Measurements from ENCODE around the gene PIP4K2C.
"Not testable (repeated sequence)": the region's sequence is repeated elsewhere in the genome, so short reads cannot be mapped to it uniquely, and the experiment has no call there.

The PIP4K2C gene

GRCh38 chr12:57611108-57611826 lies 20.3 kb downstream of the PIP4K2C start, which contains the start of gene ARHGEF25:
TSS of gene ARHGEF25 (plus strand) at chr12:57611435. CDS start at chr12:57611895, 460 bp downstream.
- DNase-seq, result peak in 1 of 2 donors; percentile 50

DNA sequence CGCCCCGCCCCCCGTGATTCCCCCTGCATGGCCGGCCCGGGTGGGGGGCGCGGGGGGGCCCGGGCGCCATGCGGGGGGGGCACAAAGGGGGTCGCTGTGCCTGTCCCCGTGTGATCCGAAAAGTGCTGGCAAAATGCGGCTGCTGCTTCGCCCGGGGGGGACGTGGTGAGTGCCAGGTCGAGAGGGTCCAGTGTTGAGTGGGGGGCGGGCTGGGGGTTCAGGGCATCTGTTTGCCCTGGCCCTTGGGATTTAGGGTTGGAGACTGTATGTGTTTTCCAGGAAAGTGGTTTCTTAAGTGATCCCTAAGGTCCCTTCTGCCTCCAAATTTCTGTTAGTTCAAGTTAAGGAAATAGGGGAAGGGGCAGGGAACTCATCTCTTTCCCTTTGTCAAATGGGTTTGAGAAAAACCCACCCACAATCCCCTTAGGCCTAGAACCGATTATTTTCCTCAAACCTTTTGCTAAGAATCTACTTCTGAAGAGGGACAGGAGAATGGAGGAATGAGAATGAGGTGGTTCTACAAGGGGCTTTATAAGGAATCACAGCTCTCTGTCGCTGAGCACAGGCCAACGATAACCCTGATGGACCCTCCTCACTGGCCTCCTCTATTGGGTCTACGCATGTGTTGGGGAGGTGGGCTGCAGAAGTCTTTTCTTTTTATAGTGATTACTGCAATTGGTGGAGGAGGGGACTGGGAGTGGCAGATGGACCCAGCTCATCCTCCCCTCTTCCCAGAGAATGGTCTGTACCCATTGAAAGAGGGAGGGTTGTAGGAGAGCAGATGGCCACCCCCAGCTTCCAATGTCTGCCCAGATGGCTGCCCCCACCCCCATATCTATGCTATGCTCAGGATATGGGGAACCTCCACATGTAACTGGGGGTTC lies 21.1 kb downstream of the PIP4K2C start:
- no peak for DNase-seq

- no peak for DNase-seq
Observed at GRCh38 chr12:57612711-57613426, 21.9 kb downstream of the PIP4K2C start.

- no peak for DNase-seq
Observed at GRCh38 chr12:57613427-57614109, 22.6 kb downstream of the PIP4K2C start.

DNA sequence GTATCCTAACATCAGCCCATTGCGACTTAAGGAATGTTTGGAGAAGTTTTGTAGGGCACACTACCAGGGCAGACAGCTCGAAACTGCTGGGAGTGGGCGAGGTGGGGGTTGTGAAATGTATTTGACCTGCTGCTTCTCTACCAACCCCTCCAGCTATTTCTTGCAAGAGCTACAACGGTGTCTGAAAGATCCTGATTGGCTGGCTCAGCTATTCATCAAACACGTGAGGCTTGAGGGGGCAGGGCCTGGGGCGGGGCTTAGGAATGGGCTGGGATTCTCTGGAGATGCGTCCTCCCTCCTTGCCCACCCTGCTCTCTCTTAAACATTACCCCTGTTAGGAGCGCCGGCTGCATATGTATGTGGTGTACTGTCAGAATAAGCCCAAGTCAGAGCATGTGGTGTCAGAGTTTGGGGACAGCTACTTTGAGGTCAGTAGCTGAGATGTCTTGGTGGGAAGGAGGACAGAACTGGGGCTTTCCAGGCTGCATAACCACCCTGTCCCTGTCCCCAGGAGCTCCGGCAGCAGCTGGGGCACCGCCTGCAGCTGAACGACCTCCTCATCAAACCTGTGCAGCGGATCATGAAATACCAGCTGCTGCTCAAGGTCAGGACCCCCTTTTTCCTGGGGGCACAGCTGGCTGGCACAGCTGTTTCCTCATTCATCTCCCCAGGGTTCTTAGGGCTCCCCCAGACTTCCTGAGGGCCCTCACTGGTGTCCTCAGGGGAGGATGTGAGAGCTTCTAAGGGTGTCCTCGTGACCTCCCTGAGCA lies 23.4 kb downstream of the PIP4K2C start:
- DNase-seq, result peak in 1 of 2 donors; percentile 38

DNA sequence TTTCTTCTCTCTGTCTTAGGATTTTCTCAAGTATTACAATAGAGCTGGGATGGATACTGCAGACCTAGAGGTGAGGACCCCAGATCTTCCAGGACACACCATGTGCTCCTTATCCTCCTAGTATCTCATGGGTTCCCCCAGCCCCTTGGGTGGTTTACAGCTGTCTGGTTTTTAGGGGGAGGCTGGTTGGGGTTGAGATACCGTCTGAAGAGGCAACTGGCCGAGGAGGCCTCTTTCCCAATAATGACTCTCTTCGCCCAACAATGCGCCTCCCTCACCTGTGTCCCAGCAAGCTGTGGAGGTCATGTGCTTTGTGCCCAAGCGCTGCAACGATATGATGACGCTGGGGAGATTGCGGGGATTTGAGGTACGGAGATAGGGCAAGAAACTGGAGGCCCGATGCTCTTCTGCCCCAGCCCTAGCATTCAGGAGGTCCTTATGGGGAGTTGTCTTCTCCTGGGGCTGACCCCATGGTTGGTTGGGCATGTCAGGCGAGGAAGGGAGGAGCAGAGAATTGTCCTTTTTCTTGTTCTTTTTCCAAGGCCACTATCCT lies 24.0 kb downstream of the PIP4K2C start:
- no peak for DNase-seq

DNA sequence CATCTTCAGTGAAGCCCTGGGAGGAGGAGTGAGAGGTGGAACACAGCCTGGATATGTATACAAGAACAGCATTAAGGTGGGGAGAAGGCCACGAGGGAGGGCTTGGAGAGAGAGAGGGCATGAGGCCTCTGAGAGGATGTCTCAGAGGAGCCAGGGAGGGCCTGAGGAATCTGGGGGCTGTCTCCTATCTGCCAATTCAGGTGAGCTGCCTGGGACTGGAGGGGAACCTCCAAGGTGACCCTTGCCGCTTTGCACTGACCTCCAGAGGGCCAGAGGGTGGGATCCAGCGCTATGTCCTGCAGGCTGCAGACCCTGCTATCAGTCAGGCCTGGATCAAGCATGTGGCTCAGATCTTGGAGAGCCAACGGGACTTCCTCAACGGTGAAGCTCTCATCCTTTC lies 24.6 kb downstream of the PIP4K2C start:
- DNase-seq, result no peak

GRCh38 chr12:57616383-57617101 lies 25.6 kb downstream of the PIP4K2C start:
- no peak for DNase-seq

DNA sequence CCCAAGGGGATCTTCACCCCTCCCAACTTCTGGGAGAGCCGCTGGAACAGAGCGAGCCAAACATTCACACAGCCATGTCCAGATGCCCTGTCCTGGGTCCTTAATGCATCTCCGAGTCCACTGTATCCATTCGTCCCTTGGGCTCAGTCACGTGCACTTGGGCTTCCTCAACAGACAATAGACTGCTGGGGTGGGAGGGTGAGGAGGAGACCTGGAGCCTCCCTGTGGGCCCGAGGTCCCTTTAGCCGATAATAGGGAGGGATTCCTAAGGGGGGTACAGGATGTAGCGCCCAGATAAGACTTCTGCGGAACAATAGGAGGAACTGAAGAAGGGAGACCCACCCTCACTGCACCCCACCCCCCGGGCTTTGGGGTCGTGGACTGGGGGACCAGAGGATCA lies 26.9 kb downstream of the PIP4K2C start:
- DNase-seq, result no peak

- not testable (repeated sequence) for DNase-seq
Observed at GRCh38 chr12:57618431-57618830, 27.4 kb downstream of the PIP4K2C start.

DNA sequence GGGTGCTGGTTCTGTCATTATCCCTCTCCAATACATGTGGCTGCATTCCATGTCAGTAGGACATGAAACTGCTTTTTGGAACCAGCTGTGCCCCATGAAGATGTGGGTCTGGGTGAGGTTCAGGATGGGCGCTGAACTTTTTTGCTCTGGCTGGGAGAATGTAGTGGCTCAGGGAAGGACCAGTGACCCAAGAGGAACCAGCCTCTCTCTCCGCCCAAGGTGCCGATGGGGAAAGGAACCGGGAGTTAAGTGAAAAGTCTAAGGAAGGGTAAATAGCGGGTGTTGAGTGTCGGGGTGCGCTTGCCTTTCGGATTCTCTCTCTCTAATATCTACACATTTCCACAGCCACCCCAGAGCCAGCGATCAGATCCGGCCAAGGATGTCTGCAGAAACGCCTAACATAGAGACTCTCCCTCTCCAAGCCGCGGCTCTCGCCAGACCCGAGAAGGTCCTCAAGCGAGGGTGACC lies 28.0 kb downstream of the PIP4K2C start:
- DNase-seq, result no peak

GRCh38 chr12:57619434-57620244 lies 28.6 kb downstream of the PIP4K2C start:
- peak in 1 of 2 donors; percentile 36 for DNase-seq

GRCh38 chr12:57620245-57620935 lies 29.4 kb downstream of the PIP4K2C start:
- DNase-seq, result no peak

DNA sequence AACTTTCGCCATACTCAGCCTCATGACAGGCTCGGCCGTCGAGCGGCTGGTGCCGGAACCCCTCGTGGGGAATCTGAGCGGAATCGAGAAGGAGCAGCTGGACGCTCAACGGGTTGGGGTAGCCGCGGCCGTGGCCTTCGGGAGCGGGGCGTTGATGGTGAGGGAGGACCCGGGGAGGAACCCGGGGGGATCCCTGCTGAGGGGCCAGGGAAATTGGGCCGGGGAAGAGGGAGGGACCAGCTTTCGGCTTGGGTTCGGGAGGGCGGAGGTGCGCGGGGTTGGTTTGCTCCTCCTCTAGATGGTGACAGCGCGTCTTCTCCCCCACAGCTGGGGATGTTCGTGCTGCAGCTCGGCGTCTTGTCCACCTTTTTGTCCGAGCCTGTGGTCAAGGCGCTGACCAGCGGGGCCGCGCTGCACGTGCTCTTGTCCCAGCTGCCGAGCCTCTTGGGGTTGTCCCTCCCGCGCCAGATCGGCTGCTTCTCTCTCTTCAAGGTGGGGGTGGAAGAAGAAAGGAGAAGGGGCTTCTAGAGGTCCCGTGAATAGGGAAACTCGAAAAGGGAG lies 30.0 kb downstream of the PIP4K2C start:
- no peak for DNase-seq

DNA sequence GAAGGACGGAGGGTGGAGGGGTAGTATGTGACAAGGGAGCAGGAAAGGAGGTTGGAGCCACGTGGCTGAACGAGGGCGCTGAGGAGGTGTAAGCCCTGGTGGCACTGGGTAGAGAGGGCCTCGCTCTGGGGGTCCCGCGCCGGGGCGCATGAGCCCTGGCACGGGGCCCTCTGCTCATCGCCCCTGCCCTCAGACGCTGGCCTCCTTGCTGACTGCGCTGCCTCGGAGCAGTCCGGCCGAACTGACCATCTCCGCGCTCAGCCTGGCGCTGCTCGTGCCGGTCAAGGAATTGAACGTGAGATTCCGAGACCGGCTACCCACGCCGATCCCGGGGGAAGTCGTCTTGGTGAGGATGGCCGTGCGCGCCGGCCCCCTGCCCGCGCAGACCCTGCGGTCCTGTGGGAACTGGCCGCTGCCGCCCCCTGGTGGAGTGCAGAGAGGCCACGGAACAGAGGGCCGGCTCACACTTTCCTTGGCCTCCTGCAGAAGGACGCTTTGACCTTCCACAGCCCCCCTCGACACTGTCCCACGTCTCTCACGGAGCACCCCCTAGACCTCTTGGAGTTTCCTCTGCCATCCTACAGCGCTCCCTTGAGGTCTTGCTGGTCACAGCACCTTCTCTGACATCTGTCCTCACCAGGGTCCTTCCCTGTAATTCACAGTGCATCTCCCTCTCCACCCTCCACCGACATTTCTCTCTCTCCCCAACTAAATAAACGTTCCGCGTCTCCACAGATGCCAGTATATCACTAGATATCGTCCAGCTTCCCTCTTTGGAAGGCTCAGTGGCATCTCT lies 30.7 kb downstream of the PIP4K2C start:
- DNase-seq, result peak; percentile 32 to 61

DNA sequence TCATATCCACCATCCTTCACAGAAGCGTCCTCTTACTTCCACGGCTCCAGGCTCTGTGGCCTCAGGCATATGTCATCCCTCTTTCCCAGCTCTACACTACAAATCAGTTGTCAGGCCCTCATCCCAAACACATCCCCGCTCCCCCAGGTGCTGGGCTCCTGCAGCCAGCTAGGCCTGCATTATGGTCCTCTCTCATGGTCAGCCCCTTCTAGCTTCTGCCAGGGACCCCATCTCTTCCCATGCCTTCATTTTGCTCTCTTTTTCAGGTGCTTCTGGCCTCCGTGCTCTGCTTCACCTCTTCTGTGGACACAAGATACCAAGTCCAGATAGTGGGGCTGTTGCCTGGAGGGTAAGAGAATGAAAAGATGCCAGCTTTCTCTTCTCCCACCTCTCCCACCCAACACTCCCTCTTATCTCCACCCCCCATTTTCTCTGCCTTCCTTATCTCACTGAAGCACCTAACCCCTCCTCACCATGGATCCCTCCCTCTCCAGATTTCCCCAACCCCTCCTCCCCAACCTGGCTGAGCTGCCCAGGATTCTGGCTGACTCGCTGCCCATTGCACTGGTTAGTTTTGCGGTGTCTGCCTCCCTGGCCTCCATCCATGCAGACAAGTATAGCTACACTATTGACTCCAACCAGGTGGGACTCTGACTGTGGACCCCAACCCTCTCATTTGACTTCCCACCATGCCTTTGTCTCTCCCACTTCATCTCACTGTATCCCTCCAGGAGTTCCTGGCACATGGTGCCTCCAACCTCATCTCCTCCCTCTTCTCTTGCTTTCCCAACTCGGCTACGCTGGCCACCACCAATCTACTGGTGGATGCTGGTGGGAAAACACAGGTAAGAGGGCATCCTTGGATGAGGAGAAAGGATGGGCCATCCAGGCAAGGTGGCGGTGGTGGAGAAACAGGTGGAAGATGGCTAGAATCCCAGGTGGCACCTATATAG lies 31.6 kb downstream of the PIP4K2C start:
- no peak for DNase-seq

DNA sequence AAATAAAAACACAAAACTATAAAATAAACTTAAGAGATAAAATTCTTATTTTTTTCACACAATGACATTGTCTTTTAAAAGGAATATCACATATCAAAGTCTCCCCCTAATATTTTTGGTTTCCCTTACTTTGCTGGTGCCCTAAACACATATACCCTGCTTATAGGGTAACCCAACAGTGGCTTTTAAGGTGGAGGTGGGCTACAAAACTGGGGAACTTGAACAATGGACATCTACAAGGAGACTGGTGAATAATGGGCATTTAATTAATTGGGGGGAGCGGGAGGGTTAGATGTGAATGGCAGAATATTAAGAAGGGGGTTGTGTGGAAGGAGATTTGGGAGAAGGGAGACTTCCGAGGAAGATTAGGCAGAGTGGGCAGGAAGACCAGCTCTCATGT lies 32.4 kb downstream of the PIP4K2C start:
- no peak for DNase-seq
